Measurements from ENCODE around the gene PRIMA1. TPM values are rescaled to one million over a fixed set of nuclear protein-coding genes. Genes with fewer than 3 reads are reported as not detected.
"Not testable (repeated sequence)": the region's sequence is repeated elsewhere in the genome, so short reads cannot be mapped to it uniquely, and the experiment has no call there.

The PRIMA1 gene
- total RNA-seq, 1 donor from 2014 or later = 4.0 TPM

- Mint-ChIP-seq H3K27ac (no peak overlapping the region), H3K27me3 (peaks cover 7% of the 10 kb centered on the region), H3K4me3 (ENCODE audit: low read depth) (no peak overlapping the region), H3K9me3 (ENCODE audit: low read depth) (peaks cover 11% of the 10 kb centered on the region), H3K36me3 (ENCODE audit: insufficient read depth) (no peaks in the 10 kb centered on the region), H3K4me1 (ENCODE audit: low read depth) (no peaks in the 10 kb centered on the region)
- no peak for DNase-seq (ENCODE audit: low spot score, unreplicated experiment)
- TF ChIP-seq CTCF (IDR thresholded peaks at IDR 0.05; ENCODE audit: unreplicated experiment) = no peak
These were observed 30.6 kb upstream of the PRIMA1 start for GRCh38 chr14:93818857-93819256.

GRCh38 chr14:93811676-93812075 lies 23.4 kb upstream of the PRIMA1 start:
- Mint-ChIP-seq H3K36me3 (ENCODE audit: insufficient read depth) (no peaks in the 10 kb centered on the region), H3K27ac (no peak overlapping the region), H3K4me3 (ENCODE audit: low read depth) (no peak overlapping the region), H3K9me3 (ENCODE audit: low read depth) (peaks cover 32% of the 10 kb centered on the region), H3K27me3 (no peaks in the 10 kb centered on the region), H3K4me1 (ENCODE audit: low read depth) (no peaks in the 10 kb centered on the region)
- no peak for DNase-seq (ENCODE audit: low spot score, unreplicated experiment)
- no peak for TF ChIP-seq CTCF (IDR thresholded peaks at IDR 0.05; ENCODE audit: unreplicated experiment)

- Mint-ChIP-seq H3K9me3 (ENCODE audit: low read depth) (peaks cover 32% of the 10 kb centered on the region), H3K4me1 (ENCODE audit: low read depth) (no peaks in the 10 kb centered on the region), H3K27ac (no peak overlapping the region), H3K36me3 (ENCODE audit: insufficient read depth) (no peaks in the 10 kb centered on the region), H3K4me3 (ENCODE audit: low read depth) (no peak overlapping the region), H3K27me3 (peaks cover under 1% of the 10 kb centered on the region)
- no peak for TF ChIP-seq CTCF (IDR thresholded peaks at IDR 0.05; ENCODE audit: unreplicated experiment)
- DNase-seq (ENCODE audit: low spot score, unreplicated experiment) = no peak
These were observed 22.7 kb upstream of the PRIMA1 start for GRCh38 chr14:93811020-93811419.

GRCh38 chr14:93809491-93810420 lies 21.5 kb upstream of the PRIMA1 start:
- peaks cover 27% of the 10 kb centered on the region for H3K9me3 Mint-ChIP-seq (ENCODE audit: low read depth)
- not testable (repeated sequence) for H3K36me3 Mint-ChIP-seq (ENCODE audit: insufficient read depth); H3K27ac Mint-ChIP-seq; H3K27me3 Mint-ChIP-seq; H3K4me1 Mint-ChIP-seq (ENCODE audit: low read depth); DNase-seq (ENCODE audit: low spot score, unreplicated experiment); H3K4me3 Mint-ChIP-seq (ENCODE audit: low read depth)

- Mint-ChIP-seq H3K9me3 (ENCODE audit: low read depth) (peaks cover 14% of the 10 kb centered on the region), H3K4me1 (ENCODE audit: low read depth) (peaks cover 6% of the 10 kb centered on the region), H3K36me3 (ENCODE audit: insufficient read depth) (no peaks in the 10 kb centered on the region), H3K4me3 (ENCODE audit: low read depth) (no peak overlapping the region), H3K27me3 (peaks cover 4% of the 10 kb centered on the region), H3K27ac (no peak overlapping the region)
- TF ChIP-seq CTCF (IDR thresholded peaks at IDR 0.05; ENCODE audit: unreplicated experiment) = peak; percentile 12
- DNase-seq (ENCODE audit: low spot score, unreplicated experiment) = no peak
These were observed 16.4 kb upstream of the PRIMA1 start for GRCh38 chr14:93804654-93805053.

All from progenitor cell of endocrine pancreas (in vitro differentiated cells).